Heart right ventricle (tissue), 16 donors: Measurements from ENCODE around the gene SAA2. TPM values are rescaled to one million over a fixed set of nuclear protein-coding genes. Genes with fewer than 3 reads are reported as not detected.
"Not testable (repeated sequence)": the region's sequence is repeated elsewhere in the genome, so short reads cannot be mapped to it uniquely, and the experiment has no call there.

Source experiments
- ATAC-seq, 8 donors: fragments of 200-7000 bp; cut with Tn5 transposase; one replicate each; pipeline ENCODE4 v1.9.1; 2020; ENCODE audit warnings: mild to moderate bottlenecking in 8 of 8, moderate library complexity in 8 of 8, moderate number of reproducible peaks in 1 of 8
- DNase-seq, 2 donors: peaks; one replicate each; pipeline ENCODE4 v3.0.0-alpha.2; 2020
- H3K27ac ChIP-seq, 10 donors: fragments of 200-600 bp; sonication (generic) in 2 of 10; one replicate each; pipeline versions ENCODE4 v1.5.0 to v1.8.0; 2020 to 2022; ENCODE audit warnings: mild to moderate bottlenecking in 3 of 10
- H3K27me3 ChIP-seq, 7 donors: fragments of 200-600 bp; one replicate each; pipeline ENCODE4 v1.8.0; 2021 to 2022; ENCODE audit warnings: mild to moderate bottlenecking in 2 of 7
- H3K36me3 ChIP-seq, 9 donors: fragments of 200-600 bp; sonication (generic) in 1 of 9; one replicate each; pipeline versions ENCODE4 v1.5.0 to v1.8.0; 2020 to 2022; ENCODE audit warnings: mild to moderate bottlenecking in 2 of 9
- H3K4me1 ChIP-seq, 9 donors: fragments of 200-600 bp; sonication (generic) in 1 of 9; one replicate each; pipeline versions ENCODE4 v1.5.0 to v1.8.0; 2020 to 2022; ENCODE audit warnings: mild to moderate bottlenecking in 4 of 9
- H3K4me3 ChIP-seq, 10 donors: fragments of 200-600 bp; sonication (generic) in 2 of 10; one replicate each; pipeline versions ENCODE4 v1.5.0 to v1.8.0; 2020 to 2022; ENCODE audit warnings: mild to moderate bottlenecking in 7 of 10, moderate library complexity in 2 of 10
- H3K9me3 ChIP-seq, 11 donors: fragments of 200-600 bp in 10 of 11; sonication (generic) in 2 of 11; one replicate each; pipeline versions ENCODE4 v1.5.0 to v1.8.0; 2013 to 2022; ENCODE audit warnings: mild to moderate bottlenecking in 2 of 11, control low read depth in 1 of 11, moderate library complexity in 1 of 11
- CTCF ChIP-seq, 9 donors: fragments of 200-600 bp; sonication (generic) in 2 of 9; IDR thresholded peaks; one replicate each; pipeline versions ENCODE4 v1.5.0 to v1.8.0; 2021 to 2022; ENCODE audit warnings: antibody characterized with exemption in 9 of 9, mild to moderate bottlenecking in 5 of 9, moderate library complexity in 1 of 9
- WGBS, 2 donors: extraction: QIAGEN DNeasy Blood & Tissue Kit; methylation state at CpG; one replicate each; pipeline ENCODE4 v1.1.7; 2013; ENCODE audit warnings: inconsistent platforms in 1 of 2; 5-methylcytosine and 5-hydroxymethylcytosine counted together
- intact Hi-C, 10 donors: fragments of 100-400 bp; cut with DNase I; formaldehyde crosslinking; loops; one replicate each; pipeline versions ENCODE4 v1.11.1 to v1.14.2; 2022
- polyA plus RNA-seq, 2 donors: library from polyadenylated mRNA; stranded (reverse); fragments of 200-250 nt; gene quantifications; one replicate each; pipeline ENCODE4 v1.2.3, GENCODE V29; 2013
- total RNA-seq, 10 donors: library from RNA; stranded (reverse); fragmentation: NEBNext Ultra II Directional in 3 of 10; extraction: Animal tissue kit (Norgen Biotek cat#: 25700) in 3 of 10; gene quantifications; one replicate each; pipeline versions ENCODE4 v1.2.1 to v1.2.4, GENCODE V29; 2021 to 2023
- donor health status: Arrhythmogenic right ventricular cardiomyopathy.
- donor health status: ischemic (EF 13 %, LVEDD 7.1; RV severe dilation, severe dysfunction).
- donor health status: healthy with polysubstance abuse.
- donor health status: DM: no; HTN: yes; CAD: no.
- donor health status: DM: no; HTN: no; CAD: no.
- donor health status: ischemic (EF 25% LVEDD 6.9; RV normal size, moderate dysfunction).
- donor health status: ischemic (EF 25% LVEDD 5.7; RV mildly dilated, moderate dysfunction).
- donor health status: healthy.
- donor health status: DM: yes; HTN: yes; CAD: no.
- donor health status: Ischemic cardiomyopathy.
- donor health status: ischemic (EF 35%, LVEDD 5.7; RV mildly dilated, moderate dysfunction).
- donor health status: nonischemic (EF 11% LVEDD 7.7; RV severe dilation, severe dysfunction).
- donor health status: DM: yes; HTN: yes; CAD: no.
- donor health status: PGD.
- donor health status: ischemic (EF 29% LVEDD 5.4; RV normal size, mild dysfunction).
- donor health status: nonischemic (EF 23%, LVEDD 6.1; RV moderate dilation, normal function).

SAA2 gene
- total and polyA plus RNA-seq, 12 donors, result 0.61 to 4.1 (median 2.1) TPM; not detected in 7

GRCh38 chr11:18264677-18265555 is 16.4 kb upstream of the SAA2 start:
- H3K4me1 ChIP-seq, result peaks cover 0 to 7% (median 0%) of the 10 kb centered on the region in 9 donors
- H3K36me3 ChIP-seq, result no peaks in the 10 kb centered on the region
- DNase-seq (no peak), ATAC-seq (no peak)
- no peak overlapping the region for H3K4me3 ChIP-seq
- WGBS, 2 donors, result 59 to 94% methylated on average over 1 of the region's 1 CpG
- H3K27me3 ChIP-seq, result peaks cover 0 to 3% (median 0%) of the 10 kb centered on the region in 7 donors
- intact Hi-C loops, result no loop called here
- no peak overlapping the region for H3K27ac ChIP-seq
- TF ChIP-seq CTCF (IDR thresholded peaks at IDR 0.05), result no peak
- no peaks in the 10 kb centered on the region for H3K9me3 ChIP-seq

- Histone ChIP-seq H3K9me3 (no peaks in the 10 kb centered on the region), H3K36me3 (no peaks in the 10 kb centered on the region), H3K27me3 (peaks cover 0 to 3% (median 0%) of the 10 kb centered on the region in 7 donors), H3K27ac (no peak overlapping the region), H3K4me3 (no peak overlapping the region), H3K4me1 (peaks cover 0 to 7% (median 0%) of the 10 kb centered on the region in 9 donors)
- ATAC-seq, result no peak
- intact Hi-C loops, result no loop called here
- 76 to 83% methylated on average over 4 of the region's 4 CpGs for WGBS, 2 donors
- DNase-seq, result no peak
- TF ChIP-seq CTCF (IDR thresholded peaks at IDR 0.05), result no peak
These were observed 15.6 kb upstream of the SAA2 start for GRCh38 chr11:18264035-18264434.

- WGBS, 2 donors, result 60 to 63% methylated on average over 8 of the region's 8 CpGs
- H3K36me3 ChIP-seq, H3K27ac ChIP-seq, intact Hi-C loops, H3K9me3 ChIP-seq, H3K27me3 ChIP-seq, H3K4me1 ChIP-seq, ATAC-seq, DNase-seq, H3K4me3 ChIP-seq: not testable (repeated sequence)
These were observed 14.3 kb upstream of the SAA2 start for GRCh38 chr11:18262681-18263350.

GRCh38 chr11:18261721-18262120 is 13.3 kb upstream of the SAA2 start:
- DNase-seq (no peak), ATAC-seq (no peak)
- intact Hi-C loops, result no loop called here
- WGBS, 2 donors, result 96% methylated on average over 14 of the region's 14 CpGs
- no peaks in the 10 kb centered on the region for H3K36me3 ChIP-seq
- no peaks in the 10 kb centered on the region for H3K9me3 ChIP-seq
- H3K27me3 ChIP-seq, result peaks cover 0 to 3% (median 0%) of the 10 kb centered on the region in 7 donors
- TF ChIP-seq CTCF (IDR thresholded peaks at IDR 0.05), result no peak
- no peak overlapping the region for H3K4me3 ChIP-seq
- H3K27ac ChIP-seq, result no peak overlapping the region
- H3K4me1 ChIP-seq, result peaks cover 0 to 7% (median 0%) of the 10 kb centered on the region in 9 donors
